Endothelial cell of umbilical vein (primary cell): ENCODE results near the gene RSPRY1. TPM values are rescaled to one million over a fixed set of nuclear protein-coding genes. Genes with fewer than 3 reads are reported as not detected.
"Not testable (repeated sequence)": the region's sequence is repeated elsewhere in the genome, so short reads cannot be mapped to it uniquely, and the experiment has no call there.

Source experiments
- BruUV-seq: library from RNA; stranded (reverse); fragments of 400-500 nt; replicated peaks from 2 replicates; lab custom pipeline; 2021; lab: Mats Ljungman, UMichigan
- CTCF ChIA-PET: fragments of 300-600, 350-600 bp; sonication (Branson Sonifier 250); formaldehyde crosslinking; loops from one replicate; lab custom pipeline; 2021; ENCODE audit warnings: antibody characterized with exemption, inconsistent platforms; lab: Charles Lee
- POLR2A ChIA-PET: fragments of 300-600, 350-600 bp; sonication (Branson Sonifier 250); formaldehyde crosslinking; loops from one replicate; lab custom pipeline; 2021; ENCODE audit warnings: antibody characterized with exemption, inconsistent platforms; lab: Charles Lee
- DNase-seq: peaks from one replicate; pipeline ENCODE4 v3.0.0-alpha.2; 2011; ENCODE audit warnings: low read depth, low spot score
- FAIRE-seq: peaks from 2 replicates; lab custom pipeline; 2011; peaks lifted over from hg19 to GRCh38; lab: Jason Lieb, UNC
- H2AFZ ChIP-seq: 2 replicates; pipeline ENCODE4 v1.6.0; 2012; ENCODE audit warnings: low read depth, low read length, control low read depth, inconsistent platforms
- H3K27ac ChIP-seq: 2 replicates; pipeline ENCODE4 v1.5.1; 2011; ENCODE audit warnings: low read depth, mild to moderate bottlenecking, control low read depth, low read length, moderate library complexity; ENCODE audit not compliant: insufficient read depth
- H3K27me3 ChIP-seq, 2 experiments: 2 replicates each; pipeline versions ENCODE4 v1.6.0 to v1.6.1; 2011; ENCODE audit warnings: low read length in 2 of 2, mixed read lengths in 1 of 2; ENCODE audit not compliant: control insufficient read depth in 2 of 2, insufficient read depth in 2 of 2
- H3K36me3 ChIP-seq, 2 experiments: 2 replicates in 1 of 2; 3 replicates in 1 of 2; pipeline ENCODE4 v1.5.1; 2011; ENCODE audit warnings: low read length in 2 of 2, mild to moderate bottlenecking in 1 of 2, moderate library complexity in 1 of 2; ENCODE audit not compliant: control insufficient read depth in 2 of 2, insufficient read depth in 2 of 2; ENCODE audit errors: extremely low read depth in 1 of 2
- H3K4me1 ChIP-seq: 3 replicates; pipeline ENCODE4 v1.5.1; 2011; ENCODE audit warnings: mild to moderate bottlenecking, low read length; ENCODE audit not compliant: control insufficient read depth, insufficient read depth; ENCODE audit errors: extremely low read depth
- H3K4me2 ChIP-seq: 2 replicates; pipeline ENCODE4 v1.6.1; 2011; ENCODE audit warnings: low read length, control low read depth, mixed read lengths; ENCODE audit not compliant: insufficient read depth
- H3K4me3 ChIP-seq, 3 experiments: fragments of 200-600 bp in 1 of 3; sonication (generic), shearing (Covaris generic) in 1 of 3; replicated peaks in 1 of 3; 2 replicates each; pipeline ENCODE4 v1.5.1; 2011 to 2016; ENCODE audit warnings: control low read depth in 3 of 3, low read length in 3 of 3, mild to moderate bottlenecking in 2 of 3, inconsistent platforms in 1 of 3, low read depth in 1 of 3, moderate library complexity in 1 of 3; ENCODE audit not compliant: insufficient read depth in 1 of 3
- H3K79me2 ChIP-seq: 2 replicates; pipeline ENCODE4 v1.6.0; 2012; ENCODE audit warnings: low read length, inconsistent platforms; ENCODE audit not compliant: control insufficient read depth, insufficient read depth
- H3K9ac ChIP-seq: replicated peaks from 2 replicates; pipeline ENCODE3; 2011; ENCODE audit warnings: low read length, control low read depth; ENCODE audit not compliant: insufficient read depth; ENCODE audit errors: extremely low read depth
- H3K9me1 ChIP-seq: replicated peaks from 3 replicates; pipeline ENCODE4 v1.6.0; 2011; ENCODE audit warnings: mild to moderate bottlenecking, low read length; ENCODE audit not compliant: control insufficient read depth, insufficient read depth; ENCODE audit errors: extremely low read depth
- H3K9me3 ChIP-seq: replicated peaks from 2 replicates; pipeline ENCODE4 v1.5.1; 2012; ENCODE audit warnings: low read length, inconsistent platforms; ENCODE audit not compliant: control insufficient read depth, insufficient read depth
- H4K20me1 ChIP-seq: replicated peaks from 2 replicates; pipeline ENCODE3; 2011; ENCODE audit warnings: mild to moderate bottlenecking, low read length; ENCODE audit not compliant: control insufficient read depth, insufficient read depth; ENCODE audit errors: extremely low read depth
- EZH2 ChIP-seq: IDR thresholded peaks from 2 replicates; pipeline ENCODE4 v1.6.1; 2012; ENCODE audit warnings: borderline replicate concordance, low read depth, mild to moderate bottlenecking, moderate library complexity, low read length, inconsistent platforms; ENCODE audit not compliant: severe bottlenecking
- FOS ChIP-seq: IDR thresholded peaks from 2 replicates; pipeline ENCODE4 v1.6.1; 2011; ENCODE audit warnings: mild to moderate bottlenecking, low read length, moderate library complexity, borderline replicate concordance; ENCODE audit not compliant: insufficient read depth
- GATA2 ChIP-seq: IDR thresholded peaks from 2 replicates; pipeline ENCODE4 v1.7.0; 2011; ENCODE audit warnings: low read depth, mild to moderate bottlenecking, moderate library complexity, mixed read lengths, low read length; ENCODE audit not compliant: insufficient read length, insufficient read depth
- JUN ChIP-seq: IDR thresholded peaks from 2 replicates; pipeline ENCODE4 v1.6.1; 2011; ENCODE audit warnings: borderline replicate concordance, low read depth; ENCODE audit not compliant: insufficient read length, insufficient read depth
- MYC ChIP-seq: IDR thresholded peaks from one replicate; pipeline ENCODE4 v1.6.1; 2011; ENCODE audit warnings: mild to moderate bottlenecking, low read depth, low read length
- POLR2A ChIP-seq: IDR thresholded peaks from 2 replicates; pipeline ENCODE4 v1.6.1; 2012; ENCODE audit warnings: low read depth, mild to moderate bottlenecking, control low read depth, low read length
- POLR2AphosphoS5 ChIP-seq: IDR thresholded peaks from 2 replicates; pipeline ENCODE4 v1.6.1; 2012; ENCODE audit warnings: low read depth, mild to moderate bottlenecking, control low read depth, low read length, moderate library complexity; ENCODE audit not compliant: insufficient read depth
- dilution Hi-C: fragments of 300-500 bp; cut with MboI; formaldehyde crosslinking; loops from one replicate; pipeline ENCODE4 v1.15.0; 2019; ENCODE audit warnings: low sequenced_read_pairs; ENCODE audit not compliant: extremely low pct_ligation_motif_present
- intact Hi-C: fragments of 100-400 bp; cut with micrococcal nuclease; formaldehyde crosslinking; loops from one replicate; pipeline ENCODE4 v1.10.0; 2022
- polyA plus RNA-seq, 4 experiments: library from polyadenylated mRNA; depleted of rRNA in 3 of 4; stranded (reverse) in 3 of 4; unstranded in 1 of 4; fragments of >200 nt; gene quantifications; 2 replicates each; pipeline versions ENCODE4 v1.2.1 to v1.2.3, GENCODE V29; 2011 to 2012; ENCODE audit warnings: missing spikeins in 1 of 4
- total RNA-seq: library from RNA; stranded (reverse); gene quantifications from 2 replicates; pipeline ENCODE4 v1.2.3, GENCODE V29; 2021
- TF ChIP-seq, protein P1 (sequence below), 2 donors: IDR thresholded peaks; 1 replicate in 1 of 2; 2 replicates in 1 of 2; pipeline ENCODE4 v1.5.1; 2011; ENCODE audit warnings: low read length in 2 of 2, mild to moderate bottlenecking in 2 of 2, moderate library complexity in 2 of 2, control low read depth in 1 of 2, inconsistent platforms in 1 of 2, low read depth in 1 of 2; ENCODE audit not compliant: insufficient read depth in 1 of 2; ENCODE audit errors: extremely low read depth in 1 of 2
- TF ChIP-seq, protein P2 (sequence below): IDR thresholded peaks from 2 replicates; pipeline ENCODE4 v1.6.1; 2011; ENCODE audit not compliant: insufficient read depth, insufficient read length

RSPRY1 gene
- total and polyA plus RNA-seq, 2 donors (not counting 3 experiments of a cell fraction or from before 2014, with no cell fraction given) = 28.5 to 55.1 TPM

DNA sequence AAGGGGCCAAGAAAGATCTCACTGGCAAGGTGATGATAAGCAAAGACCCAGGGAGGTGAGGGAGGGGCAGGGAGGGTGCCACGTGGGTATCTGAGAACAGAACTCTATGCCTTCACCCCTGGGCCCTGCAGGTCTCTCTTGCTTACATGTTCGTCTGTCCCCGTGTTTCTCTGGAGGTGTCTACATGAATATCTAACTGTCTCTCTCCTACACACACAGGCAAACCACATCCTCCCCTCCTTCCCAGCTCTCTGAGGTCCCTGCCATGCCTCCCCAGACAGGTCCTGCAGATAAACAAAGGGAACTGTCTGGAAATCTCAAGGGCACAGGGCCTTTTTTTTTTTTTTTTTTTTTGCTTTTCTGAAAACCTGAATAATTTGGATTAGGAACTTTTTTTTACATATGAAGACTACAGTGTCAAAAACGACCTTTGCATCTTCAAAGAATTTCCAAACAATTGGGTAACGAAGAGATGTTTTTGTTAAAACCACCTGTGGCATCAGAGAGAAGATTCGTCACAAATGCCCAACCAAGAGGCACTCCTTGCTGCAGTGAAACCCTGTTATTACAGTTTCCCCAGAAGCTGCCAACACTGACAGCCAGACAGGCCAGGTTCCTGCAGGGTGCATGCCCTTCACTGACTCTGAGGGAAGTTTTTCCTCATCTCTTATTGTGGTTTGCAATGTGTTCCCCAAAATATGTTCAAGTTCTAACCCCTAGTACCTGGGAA, 80.6 kb downstream of the RSPRY1 start:
- H3K27ac ChIP-seq = peak overlapping the region; percentile 77
- intact Hi-C loops (loop anchor here (1.0 to 2.0 kb wide), 2 partner anchors 18 to 33 kb away; partner anchors contain the start of gene PLLP), dilution Hi-C loops (no loop called here)
- peak overlapping the region; percentile 70 for H3K9ac ChIP-seq
- no peaks in the 10 kb centered on the region for H3K9me1 ChIP-seq
- ChIA-PET POLR2A (interaction anchor here (0.7 to 1.1 kb wide), 2 partner anchors 16 to 25 kb away, joined by 3 read pairs; no protein-coding TSS in a partner anchor), CTCF (interaction anchor here (1.2 kb wide), 1 partner anchor 9 kb away, joined by 4 read pairs; no protein-coding TSS in a partner anchor)
- H3K9me3 ChIP-seq = no peaks in the 10 kb centered on the region
- DNase-seq (peak; percentile 27), FAIRE-seq (no peak)
- peak overlapping the region; percentile 75 for H2AFZ ChIP-seq
- no peaks in the 10 kb centered on the region for H4K20me1 ChIP-seq
- peak overlapping the region in 1 of 3 experiments; percentile 41 for H3K4me3 ChIP-seq
- H3K4me2 ChIP-seq = peak overlapping the region; percentile 64
- H3K27me3 ChIP-seq = no peaks in the 10 kb centered on the region
- peaks cover 16% of the 10 kb centered on the region for H3K4me1 ChIP-seq
- no peaks in the 10 kb centered on the region for H3K36me3 ChIP-seq
- TF ChIP-seq, protein P1, sequence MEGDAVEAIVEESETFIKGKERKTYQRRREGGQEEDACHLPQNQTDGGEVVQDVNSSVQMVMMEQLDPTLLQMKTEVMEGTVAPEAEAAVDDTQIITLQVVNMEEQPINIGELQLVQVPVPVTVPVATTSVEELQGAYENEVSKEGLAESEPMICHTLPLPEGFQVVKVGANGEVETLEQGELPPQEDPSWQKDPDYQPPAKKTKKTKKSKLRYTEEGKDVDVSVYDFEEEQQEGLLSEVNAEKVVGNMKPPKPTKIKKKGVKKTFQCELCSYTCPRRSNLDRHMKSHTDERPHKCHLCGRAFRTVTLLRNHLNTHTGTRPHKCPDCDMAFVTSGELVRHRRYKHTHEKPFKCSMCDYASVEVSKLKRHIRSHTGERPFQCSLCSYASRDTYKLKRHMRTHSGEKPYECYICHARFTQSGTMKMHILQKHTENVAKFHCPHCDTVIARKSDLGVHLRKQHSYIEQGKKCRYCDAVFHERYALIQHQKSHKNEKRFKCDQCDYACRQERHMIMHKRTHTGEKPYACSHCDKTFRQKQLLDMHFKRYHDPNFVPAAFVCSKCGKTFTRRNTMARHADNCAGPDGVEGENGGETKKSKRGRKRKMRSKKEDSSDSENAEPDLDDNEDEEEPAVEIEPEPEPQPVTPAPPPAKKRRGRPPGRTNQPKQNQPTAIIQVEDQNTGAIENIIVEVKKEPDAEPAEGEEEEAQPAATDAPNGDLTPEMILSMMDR (IDR thresholded peaks at IDR 0.05; ENCODE audit: extremely low read depth in 1 of 2, insufficient read depth in 1 of 2, low read depth in 1 of 2, low read length in 2 of 2) = no peak
- TF ChIP-seq EZH2 (no peak), GATA2 (no peak), POLR2AphosphoS5 (no peak), MYC (no peak), JUN (no peak), FOS (no peak), POLR2A (no peak)
- TF ChIP-seq, protein P2, sequence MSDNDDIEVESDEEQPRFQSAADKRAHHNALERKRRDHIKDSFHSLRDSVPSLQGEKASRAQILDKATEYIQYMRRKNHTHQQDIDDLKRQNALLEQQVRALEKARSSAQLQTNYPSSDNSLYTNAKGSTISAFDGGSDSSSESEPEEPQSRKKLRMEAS = no peak
- BruUV-seq = no TSS peak
- H3K79me2 ChIP-seq = no peaks in the 10 kb centered on the region

DNA sequence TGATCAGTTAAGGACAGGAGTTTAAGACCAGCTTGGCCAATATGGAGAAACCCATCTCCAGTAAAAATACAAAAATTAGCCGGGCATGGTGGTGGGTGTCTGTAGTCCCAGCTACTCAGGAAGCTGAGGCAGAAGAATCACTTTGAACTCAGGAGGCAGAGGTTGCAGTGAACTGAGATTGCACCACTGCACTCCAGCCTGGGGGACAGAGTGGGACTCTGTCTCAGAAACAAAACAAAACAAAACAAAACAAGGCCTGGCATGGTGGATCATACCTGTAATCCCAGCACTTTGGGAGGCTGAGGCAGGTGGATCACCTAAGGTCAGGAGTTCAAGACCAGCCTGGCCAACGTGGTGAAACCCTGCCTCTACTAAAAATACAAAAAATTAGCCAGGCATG, 81.2 kb downstream of the RSPRY1 start:
- BruUV-seq, H3K79me2 ChIP-seq, H2AFZ ChIP-seq, H3K27ac ChIP-seq, H3K27me3 ChIP-seq, H3K4me2 ChIP-seq, CTCF ChIA-PET, FAIRE-seq, dilution Hi-C loops, H3K9ac ChIP-seq, H3K4me3 ChIP-seq, H4K20me1 ChIP-seq, H3K9me1 ChIP-seq, H3K36me3 ChIP-seq, H3K9me3 ChIP-seq, DNase-seq, POLR2A ChIA-PET: not testable (repeated sequence)
- H3K4me1 ChIP-seq = peaks cover 16% of the 10 kb centered on the region
- intact Hi-C loops = loop anchor here (2.0 kb wide), 1 partner anchor 17 kb away; the partner anchor contains the start of gene PLLP
